ENCODE data around the gene BORCS8.

- TF ChIP-seq EZH2 (IDR thresholded peaks at IDR 0.05; ENCODE audit: insufficient read depth, poor library complexity, severe bottlenecking) = no peak
- TF ChIP-seq EZH2phosphoT487 (IDR thresholded peaks at IDR 0.05; ENCODE audit: insufficient read depth, low read depth) = no peak
Observed at GRCh38 chr19:19240476-19240875, 48.5 kb upstream of the BORCS8 start.

All from GM23248 (cell line).